Measurements from ENCODE around the gene CD207.
A peak's percentile ranks its signal among the peaks of the same experiment; 100 is the strongest.
"Not testable (repeated sequence)": the region's sequence is repeated elsewhere in the genome, so short reads cannot be mapped to it uniquely, and the experiment has no call there.

Gene CD207

DNA sequence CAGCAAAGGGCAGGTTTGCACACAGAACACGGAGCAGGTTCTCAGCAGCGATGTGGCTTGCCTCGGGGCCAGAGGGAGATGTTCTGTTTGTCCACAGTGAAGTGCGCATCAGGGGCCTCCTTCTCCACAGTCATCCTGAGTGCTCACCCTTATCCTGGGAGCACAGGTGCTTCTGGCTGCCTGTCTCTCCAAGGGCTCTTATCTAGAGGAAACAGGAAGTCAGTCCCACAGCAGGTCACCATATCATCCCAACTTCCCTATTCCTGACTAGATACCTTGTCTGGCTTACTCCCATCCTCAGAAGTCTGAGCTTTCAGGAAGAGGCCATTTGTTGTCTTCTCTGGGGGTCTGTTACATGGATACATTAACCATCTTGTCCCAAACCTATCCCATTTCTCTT lies at the start of gene CD207:
TSS of gene CD207 (minus strand) at position 174 of the 400 bp plus-strand sequence. CDS start at position 134, 40 bp downstream.
- DNase-seq: no peak

- DNase-seq: not testable (repeated sequence)
Observed at GRCh38 chr2:70878543-70878942, 42.9 kb upstream of the CD207 start.

DNA sequence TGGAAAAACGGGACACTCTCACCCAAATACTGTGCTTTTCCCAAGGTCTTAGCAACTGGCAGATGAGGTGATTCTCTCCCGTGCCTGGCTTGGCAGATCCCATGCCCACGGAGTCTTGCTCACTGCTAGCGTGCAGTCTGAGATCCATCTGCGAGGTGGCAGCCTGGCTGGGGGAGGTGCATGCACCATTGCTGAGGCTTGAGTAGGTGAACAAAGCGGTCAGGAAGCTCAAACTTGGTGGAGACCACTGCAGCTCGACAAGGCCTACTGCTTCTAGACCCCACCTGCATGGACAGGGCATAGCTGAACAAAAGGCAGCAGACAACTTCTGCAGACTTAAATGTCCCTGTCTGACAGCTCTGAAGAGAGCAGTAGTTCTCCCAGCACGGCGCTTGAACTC lies 40.5 kb upstream of the CD207 start:
- DNase-seq: not testable (repeated sequence)

DNA sequence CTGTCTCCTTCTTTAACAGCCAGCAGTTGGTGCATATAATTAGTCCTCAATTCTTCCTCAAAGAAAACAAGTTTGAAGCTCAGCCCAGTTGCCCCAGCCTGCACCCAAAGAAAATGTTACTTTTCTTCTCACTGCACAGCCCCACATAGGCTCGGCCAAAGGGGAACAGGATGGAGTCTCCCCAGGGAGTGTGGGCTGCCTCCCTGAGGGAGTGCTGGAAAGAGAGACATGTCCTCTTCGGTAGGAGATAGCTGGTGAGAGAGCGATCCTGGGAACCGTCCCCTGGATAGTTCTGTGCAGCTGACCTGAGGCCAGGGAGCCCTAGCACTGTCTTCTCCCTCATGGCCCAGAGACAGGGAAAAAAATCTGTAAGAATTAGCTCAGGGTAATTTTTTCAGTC lies 37.9 kb upstream of the CD207 start:
- no peak for DNase-seq

DNA sequence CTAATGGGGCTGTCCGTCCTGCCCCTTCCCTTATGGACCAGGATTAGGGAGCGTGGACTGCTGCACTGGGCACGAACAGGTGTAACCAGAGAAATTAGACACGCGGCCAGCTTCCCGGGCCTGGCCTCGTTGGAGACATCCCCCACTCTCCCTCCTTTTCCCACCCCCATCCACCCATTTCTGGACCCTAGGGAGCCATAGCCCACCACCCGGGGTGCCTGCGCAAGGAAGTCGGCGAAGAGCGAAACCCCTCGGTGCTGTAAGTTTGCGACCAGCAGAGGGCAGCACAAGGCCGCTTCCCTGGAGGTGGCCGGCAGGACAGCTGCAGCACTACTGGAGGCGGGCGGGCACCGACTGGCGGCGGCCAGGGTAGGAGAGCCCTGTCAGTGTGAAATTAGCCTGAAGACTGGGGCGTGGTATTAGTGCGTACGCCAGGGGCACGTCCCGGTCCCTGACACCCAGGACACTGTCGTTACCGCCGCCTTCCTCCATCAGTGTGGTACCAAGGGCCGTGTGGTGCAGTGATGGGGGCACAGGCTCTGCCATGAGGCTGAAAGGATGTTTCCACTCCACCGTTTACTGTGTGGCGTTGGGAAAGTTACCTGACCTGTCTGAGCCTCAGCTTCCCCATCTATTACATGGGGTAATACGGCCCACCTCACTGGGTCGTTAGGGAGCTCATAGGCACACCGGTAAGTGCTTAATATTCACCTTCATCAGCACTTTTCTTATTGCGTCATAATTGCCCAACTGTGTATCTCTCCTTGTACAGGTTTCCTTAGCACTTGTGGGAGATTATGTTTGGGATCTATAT lies 36.0 kb upstream of the CD207 start:
- peak; percentile 28 for DNase-seq

GRCh38 chr2:70870790-70871189 lies 35.2 kb upstream of the CD207 start:
- no peak for DNase-seq

DNA sequence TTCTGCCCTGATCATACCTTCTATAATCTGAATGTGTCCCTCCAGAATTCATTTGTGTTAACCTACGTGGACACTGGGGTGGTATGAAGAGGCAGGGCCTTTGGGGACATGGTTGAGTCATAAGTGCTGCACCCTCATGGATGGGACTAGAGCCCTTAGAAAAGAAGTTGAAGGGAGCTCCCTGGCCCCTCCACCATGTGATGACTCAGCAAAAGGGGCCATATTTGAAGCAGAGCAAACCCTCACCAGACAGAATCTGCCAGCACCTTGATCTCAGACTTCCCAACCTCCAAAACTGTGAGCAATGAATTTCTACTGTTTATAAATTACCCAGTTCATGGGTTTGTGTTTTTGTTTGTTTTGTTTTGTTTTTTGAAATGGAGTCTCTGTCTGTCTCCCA lies 33.4 kb upstream of the CD207 start:
- DNase-seq: no peak

- DNase-seq: no peak
Observed at GRCh38 chr2:70861777-70862625, 26.4 kb upstream of the CD207 start.

- DNase-seq: no peak
Observed at GRCh38 chr2:70855667-70856066, 20.1 kb upstream of the CD207 start.

DNA sequence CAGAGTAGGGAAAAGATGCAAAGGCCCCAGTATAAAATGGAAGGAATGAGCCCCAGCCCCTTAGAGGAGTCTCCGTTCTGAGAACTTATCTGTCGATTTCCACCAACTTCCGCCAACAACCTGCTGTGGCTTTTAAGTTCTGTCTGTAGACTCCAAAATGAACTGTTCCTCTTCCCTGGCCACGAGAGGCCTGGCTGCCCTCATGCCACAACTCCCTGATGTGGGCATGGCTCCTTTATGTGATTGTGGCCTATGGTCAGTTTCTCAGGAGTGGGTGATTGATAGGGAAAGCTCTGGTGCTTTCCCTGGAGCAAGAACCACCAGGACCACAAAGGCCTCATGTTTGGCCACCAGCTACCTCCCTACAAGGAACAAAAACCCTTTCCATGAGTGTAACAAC lies 18.8 kb upstream of the CD207 start:
- DNase-seq: no peak

DNA sequence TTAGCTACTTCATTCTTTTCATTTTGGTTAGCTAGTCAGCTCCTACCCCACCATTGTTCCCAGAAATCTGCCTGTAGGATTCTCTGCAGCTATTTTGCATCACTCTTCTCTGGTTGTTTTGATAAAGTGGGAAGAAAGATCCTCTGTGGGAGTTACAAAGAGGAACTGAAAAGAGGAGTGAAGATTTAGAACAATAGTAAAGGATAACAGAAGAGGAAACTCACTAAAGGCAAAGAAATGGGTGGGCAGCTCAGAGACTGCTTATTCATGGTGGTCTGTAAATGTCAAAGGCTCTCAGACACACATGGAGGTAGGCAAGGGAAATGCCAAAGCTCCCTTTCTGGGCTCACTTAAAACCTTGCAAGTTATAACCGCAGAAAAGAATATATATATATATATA lies 17.2 kb upstream of the CD207 start:
- DNase-seq: no peak

- no peak for DNase-seq
Observed at GRCh38 chr2:70851704-70852103, 16.1 kb upstream of the CD207 start.

GRCh38 chr2:70850925-70851324 lies 15.3 kb upstream of the CD207 start:
- no peak for DNase-seq

DNA sequence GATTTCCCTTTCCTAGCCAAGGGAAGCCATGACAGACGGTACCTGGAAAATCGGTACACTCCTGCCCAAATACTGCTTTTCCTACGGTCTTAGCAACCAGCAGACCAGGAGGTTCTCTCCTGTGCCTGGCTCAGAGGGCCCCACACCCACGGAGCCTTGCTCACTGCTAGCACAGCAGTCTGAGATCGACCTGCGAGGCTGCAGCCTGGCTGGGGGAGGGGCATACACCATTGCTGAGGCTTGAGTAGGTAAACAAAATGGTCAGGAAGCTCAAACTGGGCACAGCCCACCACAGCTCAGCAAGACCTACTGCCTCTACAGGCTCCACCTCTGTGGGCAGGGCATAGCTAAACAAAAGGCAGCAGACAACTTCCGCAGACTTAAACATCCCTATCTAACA lies 6.8 kb upstream of the CD207 start:
- DNase-seq: no peak

DNA sequence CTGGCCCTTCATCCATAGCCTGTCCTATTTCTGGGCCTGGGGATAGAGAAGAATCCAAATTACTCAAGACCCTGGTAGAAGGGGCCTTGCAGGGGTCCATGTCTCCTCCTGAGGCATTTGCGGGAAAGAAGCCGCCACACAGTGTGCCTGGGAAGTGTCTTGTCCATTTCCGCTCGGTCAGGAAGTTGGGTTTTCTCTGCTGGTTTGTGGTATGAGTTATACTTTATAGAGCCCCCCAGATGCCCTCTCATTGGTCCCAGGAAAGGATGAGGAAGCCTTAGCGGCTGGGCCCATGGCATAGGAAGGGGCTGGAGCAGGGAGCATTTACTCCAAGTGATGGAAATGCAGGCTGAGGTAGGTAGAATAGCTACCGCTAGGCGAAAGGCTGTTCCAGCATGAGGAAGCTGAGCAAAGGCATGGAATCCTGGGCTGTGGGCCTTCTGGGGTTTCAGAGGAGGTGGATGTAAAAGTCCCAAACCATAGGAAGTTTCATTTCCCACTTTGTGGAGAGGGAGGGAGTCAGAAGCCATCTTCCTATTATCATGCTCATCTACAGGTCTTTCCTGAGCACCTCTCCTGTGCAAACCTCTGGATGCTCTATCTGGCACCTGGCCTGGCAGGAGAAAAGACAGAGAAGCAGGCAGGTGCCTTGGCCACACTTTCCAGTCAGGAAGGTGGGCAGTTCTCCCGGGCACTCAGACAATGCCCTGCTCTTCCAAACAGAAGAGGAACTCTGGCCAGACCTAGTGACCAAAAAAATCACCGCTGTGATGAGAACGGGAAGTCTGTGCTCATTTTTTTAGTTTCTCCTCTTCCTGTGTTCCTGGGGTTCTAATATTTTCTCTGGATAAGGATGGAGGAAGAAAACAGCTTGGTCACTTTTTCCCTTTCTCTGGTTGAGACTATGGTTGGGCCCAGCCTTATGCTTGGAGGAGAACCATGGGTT lies 2.6 kb upstream of the CD207 start:
- no peak for DNase-seq

- no peak for DNase-seq
Observed at GRCh38 chr2:70834881-70835280, 735 bp downstream of the CD207 start.

- no peak for DNase-seq
Observed at GRCh38 chr2:70834106-70834505, 1.5 kb downstream of the CD207 start.

DNA sequence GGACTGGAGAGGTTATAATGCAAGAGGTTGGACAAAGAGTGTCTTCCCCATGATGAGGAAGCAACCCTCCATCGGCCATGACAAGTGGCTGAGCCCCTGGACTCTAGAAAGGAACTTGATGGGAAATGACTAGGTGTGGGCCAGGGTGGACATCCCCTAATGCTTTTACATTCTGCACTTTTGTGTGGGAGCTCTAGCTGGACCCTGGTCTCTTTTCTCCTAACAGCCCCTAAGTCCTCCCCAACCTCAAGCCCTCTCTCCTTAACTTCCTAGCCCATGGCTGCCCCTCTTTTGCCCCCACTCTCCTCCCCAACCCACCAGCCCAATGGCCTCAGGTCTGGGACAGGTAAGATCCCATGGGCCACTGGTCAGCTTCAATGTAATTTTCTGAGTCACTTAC lies 2.4 kb downstream of the CD207 start:
- no peak for DNase-seq

DNA sequence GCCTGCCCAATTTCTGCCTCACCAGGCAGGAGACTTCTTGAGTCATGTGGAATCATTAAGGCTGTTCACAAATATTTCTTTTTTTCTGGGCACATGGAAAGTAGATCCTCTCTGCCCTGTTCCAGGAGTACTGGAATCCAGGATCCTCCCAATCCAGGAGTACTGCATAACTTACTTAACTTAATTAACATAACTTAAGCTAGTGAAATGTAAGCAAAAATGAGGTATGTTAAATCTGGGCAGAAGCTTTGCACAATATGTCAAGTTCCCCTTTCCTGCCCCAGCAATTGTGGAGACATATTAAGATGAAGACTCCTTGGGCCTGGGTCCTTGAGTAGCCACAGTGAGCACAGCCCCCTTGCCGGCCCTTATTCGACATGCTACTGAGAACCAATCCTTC lies 3.2 kb downstream of the CD207 start:
- no peak for DNase-seq

DNA sequence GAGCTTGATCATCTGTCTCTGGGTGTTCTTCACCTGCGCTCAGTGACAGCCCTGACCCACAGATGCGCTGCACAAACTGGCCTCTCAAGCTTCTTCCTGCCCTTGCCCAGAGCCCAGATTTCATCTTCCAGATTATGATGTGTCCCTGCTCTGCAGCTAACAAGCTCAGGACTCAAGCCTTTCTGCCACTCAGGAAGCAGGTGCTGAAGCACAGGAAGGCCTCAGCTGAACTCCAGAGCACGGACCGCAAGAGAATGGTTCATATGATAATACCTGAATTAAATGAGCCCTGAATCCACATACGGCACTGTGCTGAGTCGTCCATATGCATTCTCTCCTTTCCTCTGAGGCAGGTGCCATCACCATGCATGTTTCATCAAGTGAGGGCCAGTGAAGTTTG lies 3.8 kb downstream of the CD207 start:
- DNase-seq: no peak

DNA sequence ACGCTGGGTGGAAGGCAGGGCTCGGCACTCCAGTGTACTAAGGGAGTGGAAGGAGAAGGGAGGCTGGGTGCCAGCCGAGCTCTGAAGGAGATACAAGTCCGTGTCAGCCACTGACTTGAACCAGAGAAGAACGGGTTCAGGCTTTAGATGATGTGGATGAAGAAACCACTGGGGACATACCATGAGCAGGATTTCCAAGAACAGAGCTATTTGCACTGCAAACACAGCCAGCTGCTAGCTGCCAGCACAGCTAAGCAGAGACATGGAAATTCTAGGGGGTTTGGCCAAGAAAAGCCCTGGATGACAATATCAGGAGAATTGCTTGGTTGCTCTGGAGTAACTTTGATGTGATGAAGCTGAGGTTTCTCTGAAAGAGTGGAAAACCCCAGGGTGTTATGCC lies 5.2 kb downstream of the CD207 start:
- no peak for DNase-seq

GRCh38 chr2:70829916-70830315 lies 5.7 kb downstream of the CD207 start:
- no peak for DNase-seq
